H1 (cell line): Measurements from ENCODE around the gene EXD3. TPM values are rescaled to one million over a fixed set of nuclear protein-coding genes. Genes with fewer than 3 reads are reported as not detected.

Experiments used
- ASH2L ChIP-seq: fragments of 200-600, 300-600 bp; sonication (generic); IDR thresholded peaks from one replicate; pipeline ENCODE4 v1.7.1; 2017; ENCODE audit warnings: low read length
- ATF2 ChIP-seq: IDR thresholded peaks from 2 replicates; pipeline ENCODE4 v1.6.1; 2012; ENCODE audit warnings: low read length, inconsistent platforms
- CBX5 ChIP-seq: fragments of 300-800, 300-1000 bp; sonication (generic); IDR thresholded peaks from 2 replicates; pipeline ENCODE4 v1.7.1; 2016; ENCODE audit warnings: antibody characterized with exemption, low read length, low read depth
- JUN ChIP-seq: IDR thresholded peaks from 2 replicates; pipeline ENCODE4 v1.6.1; 2011; ENCODE audit warnings: low read depth, mild to moderate bottlenecking, improper control_type of control experiment, low read length
- NANOG ChIP-seq: IDR thresholded peaks from 2 replicates; pipeline ENCODE4 v1.6.1; 2011; ENCODE audit warnings: low read length, low read depth, mild to moderate bottlenecking, inconsistent platforms; ENCODE audit not compliant: insufficient read depth, poor library complexity, severe bottlenecking
- SIRT6 ChIP-seq: IDR thresholded peaks from one replicate; pipeline ENCODE4 v1.7.1; 2012; ENCODE audit warnings: low read length, inconsistent platforms
- SRF ChIP-seq: IDR thresholded peaks from 2 replicates; pipeline ENCODE4 v1.6.1; 2011; ENCODE audit warnings: mild to moderate bottlenecking, low read depth, low read length, moderate library complexity
- SUZ12 ChIP-seq: fragments of 200-600 bp; sonication (generic); IDR thresholded peaks from 2 replicates; pipeline ENCODE4 v1.6.1; 2012; ENCODE audit warnings: mild to moderate bottlenecking, inconsistent platforms, low read length, moderate library complexity, mixed read lengths
- polyA plus RNA-seq, 7 experiments: library from polyadenylated mRNA; depleted of rRNA in 3 of 7; stranded (reverse) in 5 of 7; unstranded in 2 of 7; fragments of >200 nt in 5 of 7; fragments of 200-250 nt in 2 of 7; gene quantifications; 1 replicate in 5 of 7; 2 replicates in 1 of 7; 4 replicates in 1 of 7; pipeline versions ENCODE4 v1.2.1 to v1.2.3, GENCODE V29; 2011 to 2013; ENCODE audit warnings: missing spikeins in 2 of 7, mixed read lengths in 2 of 7
- total RNA-seq: library from RNA; stranded (reverse); fragmentation: NEBNext Ultra II Directional; extraction: Animal tissue kit (Norgen Biotek cat#: 25700); gene quantifications from 2 replicates; pipeline ENCODE4 v1.2.1, GENCODE V29; 2021
- TF ChIP-seq, protein P1 (sequence below): IDR thresholded peaks from 2 replicates; pipeline ENCODE4 v1.6.1; 2011; ENCODE audit warnings: low read length, improper control_type of control experiment

The EXD3 gene
- total and polyA plus RNA-seq, 2 of the 8 experiments (the other 6 are each of a cell fraction or from before 2014, with no cell fraction given): 7.2 to 9.4 TPM

DNA sequence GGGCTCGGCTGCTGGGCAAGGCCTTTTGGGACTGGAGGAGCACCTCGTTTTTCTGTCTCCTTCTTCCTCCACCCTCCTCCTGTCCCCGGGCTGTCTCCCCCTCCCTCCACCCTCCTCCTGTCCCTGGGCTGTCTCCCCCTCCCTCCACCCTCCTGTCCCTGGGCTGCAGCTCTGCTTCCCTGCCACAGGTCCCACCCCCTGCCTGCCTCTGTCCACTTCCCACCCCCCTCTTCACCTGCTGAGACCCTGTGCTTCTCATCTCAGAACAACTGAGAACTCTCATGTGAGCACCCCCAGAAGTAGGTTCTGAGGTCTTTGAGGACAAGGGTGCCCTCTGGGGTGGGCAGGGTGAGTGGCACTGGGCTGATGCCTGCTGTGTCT, 151.3 kb downstream of the EXD3 start (continued):
- TF ChIP-seq ATF2 (no peak), SIRT6 (no peak), NANOG (no peak), SRF (no peak), JUN (no peak), ASH2L (no peak), CBX5 (no peak), SUZ12 (no peak)
- TF ChIP-seq, protein P1, sequence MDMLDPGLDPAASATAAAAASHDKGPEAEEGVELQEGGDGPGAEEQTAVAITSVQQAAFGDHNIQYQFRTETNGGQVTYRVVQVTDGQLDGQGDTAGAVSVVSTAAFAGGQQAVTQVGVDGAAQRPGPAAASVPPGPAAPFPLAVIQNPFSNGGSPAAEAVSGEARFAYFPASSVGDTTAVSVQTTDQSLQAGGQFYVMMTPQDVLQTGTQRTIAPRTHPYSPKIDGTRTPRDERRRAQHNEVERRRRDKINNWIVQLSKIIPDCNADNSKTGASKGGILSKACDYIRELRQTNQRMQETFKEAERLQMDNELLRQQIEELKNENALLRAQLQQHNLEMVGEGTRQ: no peak
